Mesothelial cell of epicardium (in vitro differentiated cells): ENCODE measurements around the gene IRGQ. TPM values are rescaled to one million over a fixed set of nuclear protein-coding genes. Genes with fewer than 3 reads are reported as not detected.

ENCODE experiments used
- DNase-seq, 2 experiments: peaks; one replicate each; pipeline ENCODE4 v3.0.0; 2021; ENCODE audit warnings: low spot score in 2 of 2; ENCODE audit not compliant: unreplicated experiment in 2 of 2
- H3K27ac Mint-ChIP-seq: 2 replicates; pipeline ENCODE4 v1.8.0; 2021; ENCODE audit warnings: mixed read lengths
- H3K27me3 Mint-ChIP-seq: 2 replicates; pipeline ENCODE4 v1.8.0; 2021; ENCODE audit warnings: low read depth, mixed read lengths
- H3K36me3 Mint-ChIP-seq: 2 replicates; pipeline ENCODE4 v1.8.0; 2021; ENCODE audit warnings: mixed read lengths
- H3K4me1 Mint-ChIP-seq: 2 replicates; pipeline ENCODE4 v1.8.0; 2021; ENCODE audit warnings: mixed read lengths
- H3K4me3 Mint-ChIP-seq: 2 replicates; pipeline ENCODE4 v1.8.0; 2021; ENCODE audit warnings: mild to moderate bottlenecking, moderate library complexity, mixed read lengths
- H3K9me3 Mint-ChIP-seq: 2 replicates; pipeline ENCODE4 v1.8.0; 2021; ENCODE audit warnings: mixed read lengths
- total RNA-seq: library from RNA; stranded (reverse); gene quantifications from 3 replicates; pipeline ENCODE4 v1.2.1, GENCODE V29; 2021
- TF ChIP-seq, protein P1 (sequence below): fragments of 200-600 bp; sonication (generic); IDR thresholded peaks from one replicate; pipeline ENCODE4 v1.5.0; 2021; ENCODE audit warnings: antibody characterized with exemption; ENCODE audit not compliant: unreplicated experiment

The IRGQ gene
- total RNA-seq, 1 donor from 2014 or later: 42.2 TPM

DNA sequence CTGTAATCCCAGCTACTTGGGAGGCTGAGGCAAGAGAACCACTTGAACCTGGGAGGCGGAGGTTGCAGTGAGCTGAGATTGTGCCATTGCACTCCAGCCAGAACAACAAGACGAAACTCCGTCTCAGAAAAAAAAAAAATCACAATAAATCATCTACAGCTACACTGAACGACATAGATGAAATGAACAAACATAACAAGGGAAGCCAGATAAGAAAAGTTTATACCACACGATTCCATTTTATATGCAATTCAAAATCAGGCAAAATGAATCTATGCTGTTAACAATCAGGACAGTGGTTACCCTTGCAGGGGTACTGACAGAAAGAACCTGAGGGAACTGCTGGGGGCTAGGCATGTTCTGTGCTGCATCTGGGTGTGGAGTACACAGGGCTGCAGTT, 26.3 kb downstream of the IRGQ start:
- Mint-ChIP-seq H3K27ac (peak overlapping the region; percentile 56), H3K27me3 (no peaks in the 10 kb centered on the region), H3K36me3 (peaks cover 8% of the 10 kb centered on the region), H3K4me3 (no peak overlapping the region), H3K9me3 (no peaks in the 10 kb centered on the region), H3K4me1 (no peaks in the 10 kb centered on the region)
- TF ChIP-seq, protein P1, sequence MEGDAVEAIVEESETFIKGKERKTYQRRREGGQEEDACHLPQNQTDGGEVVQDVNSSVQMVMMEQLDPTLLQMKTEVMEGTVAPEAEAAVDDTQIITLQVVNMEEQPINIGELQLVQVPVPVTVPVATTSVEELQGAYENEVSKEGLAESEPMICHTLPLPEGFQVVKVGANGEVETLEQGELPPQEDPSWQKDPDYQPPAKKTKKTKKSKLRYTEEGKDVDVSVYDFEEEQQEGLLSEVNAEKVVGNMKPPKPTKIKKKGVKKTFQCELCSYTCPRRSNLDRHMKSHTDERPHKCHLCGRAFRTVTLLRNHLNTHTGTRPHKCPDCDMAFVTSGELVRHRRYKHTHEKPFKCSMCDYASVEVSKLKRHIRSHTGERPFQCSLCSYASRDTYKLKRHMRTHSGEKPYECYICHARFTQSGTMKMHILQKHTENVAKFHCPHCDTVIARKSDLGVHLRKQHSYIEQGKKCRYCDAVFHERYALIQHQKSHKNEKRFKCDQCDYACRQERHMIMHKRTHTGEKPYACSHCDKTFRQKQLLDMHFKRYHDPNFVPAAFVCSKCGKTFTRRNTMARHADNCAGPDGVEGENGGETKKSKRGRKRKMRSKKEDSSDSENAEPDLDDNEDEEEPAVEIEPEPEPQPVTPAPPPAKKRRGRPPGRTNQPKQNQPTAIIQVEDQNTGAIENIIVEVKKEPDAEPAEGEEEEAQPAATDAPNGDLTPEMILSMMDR: no peak
- no peak for DNase-seq

DNA sequence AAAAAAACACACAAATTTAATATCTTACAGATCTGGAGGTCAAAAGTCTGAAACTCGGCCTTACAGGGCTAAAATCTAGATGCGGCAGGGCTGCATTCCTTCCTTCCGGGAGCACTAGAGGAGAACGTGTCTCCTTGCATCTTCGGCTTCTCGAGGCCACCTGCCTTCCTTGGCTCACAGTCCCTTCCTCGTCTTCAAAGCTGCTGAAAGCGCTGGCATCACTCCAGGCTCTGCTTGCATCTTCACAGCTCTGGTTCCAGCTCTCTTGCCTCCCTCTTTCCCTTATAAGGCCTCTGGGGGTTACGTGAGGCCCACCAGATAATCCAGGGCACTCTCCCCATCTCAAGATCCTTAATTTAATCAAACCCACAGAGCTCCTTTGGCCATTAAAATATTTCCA, 31.1 kb downstream of the IRGQ start:
- Mint-ChIP-seq H3K9me3 (no peaks in the 10 kb centered on the region), H3K27ac (peak overlapping the region; percentile 44), H3K27me3 (no peaks in the 10 kb centered on the region), H3K4me1 (no peaks in the 10 kb centered on the region), H3K4me3 (no peak overlapping the region), H3K36me3 (peaks cover 22% of the 10 kb centered on the region)
- DNase-seq: no peak
- TF ChIP-seq, protein P1: no peak

DNA sequence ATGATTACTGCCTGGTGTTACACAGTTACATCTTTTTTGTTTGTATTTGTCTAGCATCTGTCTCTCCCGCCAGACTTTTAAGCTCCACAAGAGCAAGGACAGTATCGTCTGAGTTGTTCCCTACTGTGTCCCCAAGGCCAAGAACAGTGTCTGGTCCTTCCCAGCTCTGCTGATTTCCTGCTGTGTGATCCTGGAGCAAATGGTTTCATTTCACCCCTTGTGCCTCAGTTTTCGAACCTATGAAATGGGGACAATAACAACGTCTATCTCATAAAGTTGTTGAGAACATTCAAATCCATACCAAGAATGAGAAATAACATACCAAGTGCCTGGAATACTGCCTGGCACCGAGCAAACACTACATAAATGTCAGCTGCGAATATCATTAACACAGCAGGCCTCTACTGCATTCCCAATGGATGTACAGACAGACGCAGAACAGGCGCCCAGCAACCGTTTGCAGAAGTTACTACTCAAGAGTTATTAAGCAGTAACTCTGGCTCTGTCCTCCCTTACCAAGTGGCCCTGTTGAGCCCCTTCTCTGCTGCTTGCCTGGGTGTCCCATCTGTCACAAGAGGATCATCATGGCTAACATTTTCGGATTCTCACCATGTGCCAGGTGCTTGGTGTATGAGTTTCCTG, 32.0 kb downstream of the IRGQ start:
- no peak for DNase-seq
- H3K27ac Mint-ChIP-seq: no peak overlapping the region
- no peaks in the 10 kb centered on the region for H3K27me3 Mint-ChIP-seq
- TF ChIP-seq, protein P1: no peak
- no peak overlapping the region for H3K4me3 Mint-ChIP-seq
- no peaks in the 10 kb centered on the region for H3K4me1 Mint-ChIP-seq
- peaks cover 23% of the 10 kb centered on the region for H3K36me3 Mint-ChIP-seq
- H3K9me3 Mint-ChIP-seq: no peaks in the 10 kb centered on the region

DNA sequence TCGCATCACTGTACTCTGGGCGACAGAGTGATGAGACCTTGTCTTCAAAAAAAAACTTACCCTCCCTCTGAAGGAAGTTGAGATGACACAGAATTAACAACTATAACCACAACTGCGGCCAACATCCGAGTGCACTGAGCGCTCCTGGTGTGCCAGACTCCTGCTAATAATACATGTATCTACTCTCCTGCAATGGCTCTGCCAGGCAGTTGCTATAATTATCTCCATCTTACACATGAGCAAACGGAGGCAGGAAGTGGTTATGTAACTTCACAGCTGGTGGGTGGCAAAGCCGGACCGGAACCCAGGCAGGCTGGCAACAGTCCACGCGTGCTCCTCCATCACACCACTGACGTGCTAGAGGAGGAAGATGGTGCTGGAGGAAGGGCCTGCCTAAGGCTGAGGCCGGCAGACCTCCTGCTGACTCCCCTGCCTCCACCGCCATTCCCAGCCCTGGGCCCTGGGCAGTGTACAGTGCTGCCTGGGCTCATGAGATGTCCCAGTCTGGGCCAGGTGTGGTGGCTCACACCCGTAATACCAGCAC, 33.2 kb downstream of the IRGQ start:
- Mint-ChIP-seq H3K27ac (no peak overlapping the region), H3K36me3 (peaks cover 25% of the 10 kb centered on the region)
- DNase-seq: no peak

DNA sequence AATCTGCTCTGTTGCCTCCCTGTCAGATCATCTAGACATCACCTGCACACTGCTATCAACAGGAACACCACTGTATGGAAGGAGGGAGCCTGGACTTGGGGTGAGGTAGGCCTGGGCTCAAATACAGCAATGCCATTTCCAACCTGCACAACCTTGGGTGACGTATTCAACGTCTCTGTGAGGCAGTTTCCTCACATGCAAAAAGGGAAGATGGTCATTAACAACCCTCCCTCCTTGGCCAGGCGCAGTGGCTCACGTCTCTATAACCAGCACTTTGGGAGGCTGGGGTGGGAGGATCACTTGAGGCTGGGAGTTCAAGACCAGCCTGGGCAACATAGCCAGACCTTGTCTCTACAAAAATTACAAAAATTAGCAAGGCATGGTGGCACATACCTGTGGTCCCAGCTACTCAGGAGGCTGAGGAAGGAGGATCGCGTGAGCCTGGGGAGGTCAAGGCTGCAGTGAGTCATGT, 33.7 kb downstream of the IRGQ start:
- no peak for DNase-seq
- H3K27ac Mint-ChIP-seq: no peak overlapping the region
- no peaks in the 10 kb centered on the region for H3K4me1 Mint-ChIP-seq
- TF ChIP-seq, protein P1: no peak
- peaks cover 28% of the 10 kb centered on the region for H3K36me3 Mint-ChIP-seq
- no peak overlapping the region for H3K4me3 Mint-ChIP-seq
- H3K9me3 Mint-ChIP-seq: no peaks in the 10 kb centered on the region
- H3K27me3 Mint-ChIP-seq: no peaks in the 10 kb centered on the region

More for the DNA sequence above, 33.2 kb downstream of the IRGQ start:
- TF ChIP-seq, protein P1: no peak
- Mint-ChIP-seq H3K27me3 (no peaks in the 10 kb centered on the region), H3K9me3 (no peaks in the 10 kb centered on the region), H3K4me3 (no peak overlapping the region), H3K4me1 (no peaks in the 10 kb centered on the region)
